GM13976 (cell line): ENCODE measurements around the gene PSMB2.

Experiments
- DNase-seq: peaks from one replicate; pipeline ENCODE4 v3.0.0; 2012; ENCODE audit warnings: low spot score
- CTCF ChIP-seq: IDR thresholded peaks from 2 replicates; pipeline ENCODE4 v1.5.1; 2012; ENCODE audit warnings: borderline replicate concordance, mild to moderate bottlenecking; ENCODE audit not compliant: insufficient read depth; ENCODE audit errors: extremely low read depth, missing control alignments, control extremely low read depth
- in situ Hi-C: fragments of 300-500 bp; cut with MboI; formaldehyde crosslinking; loops from one replicate; pipeline ENCODE4 v1.12.0; 2022; ENCODE audit warnings: low sequenced_read_pairs, mixed read lengths, inconsistent platforms; ENCODE audit not compliant: unreplicated experiment

PSMB2 gene

GRCh38 chr1:35592991-35593769 lies 48.1 kb downstream of the PSMB2 start:
- in situ Hi-C loops, result no loop called here
- DNase-seq, result no peak
- no peak for TF ChIP-seq CTCF

GRCh38 chr1:35591211-35591610 lies 50.1 kb downstream of the PSMB2 start:
- no peak for DNase-seq
- no peak for TF ChIP-seq CTCF
- in situ Hi-C loops, result no loop called here

- no peak for DNase-seq
- TF ChIP-seq CTCF, result no peak
- in situ Hi-C loops, result no loop called here
These were observed 50.8 kb downstream of the PSMB2 start for GRCh38 chr1:35590476-35591040.

GRCh38 chr1:35589516-35590427 lies 51.6 kb downstream of the PSMB2 start:
- no peak for DNase-seq
- in situ Hi-C loops, result no loop called here
- no peak for TF ChIP-seq CTCF

GRCh38 chr1:35588197-35588910 lies 53.0 kb downstream of the PSMB2 start:
- TF ChIP-seq CTCF, result no peak
- DNase-seq, result no peak
- in situ Hi-C loops, result no loop called here

GRCh38 chr1:35587736-35588135 lies 53.6 kb downstream of the PSMB2 start:
- no peak for TF ChIP-seq CTCF
- in situ Hi-C loops, result no loop called here

More at GRCh38 chr1:35587736-35588135, 53.6 kb downstream of the PSMB2 start:
- DNase-seq, result no peak
